ENCODE measurements around the gene PPP1R13L.

DNA sequence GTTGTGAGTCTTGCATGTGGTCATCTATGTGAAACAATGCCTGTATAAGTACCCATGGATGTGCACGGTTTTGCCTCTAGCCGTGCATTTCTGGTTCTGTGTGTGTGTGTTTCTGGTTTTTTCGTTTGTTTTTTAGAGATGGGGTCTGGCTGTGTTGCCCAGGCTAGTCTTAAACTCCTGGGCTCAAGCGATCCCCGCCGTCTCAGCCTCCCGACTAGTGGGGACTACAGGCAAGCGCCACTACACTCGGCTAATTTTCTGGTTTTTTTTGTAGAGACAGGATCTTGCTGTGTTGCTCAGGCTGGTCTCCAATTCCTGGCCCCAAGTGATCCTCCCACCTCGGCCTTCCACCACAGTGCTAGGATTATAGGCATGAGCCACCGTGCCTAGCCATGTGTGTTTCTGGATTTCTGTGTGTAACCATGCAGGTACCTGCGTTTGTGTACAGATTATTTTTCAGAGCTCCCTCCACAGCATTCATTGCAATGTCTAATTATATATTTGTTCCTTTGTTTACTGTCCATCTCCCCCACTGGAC is 47.0 kb upstream of the PPP1R13L start:
- TF ChIP-seq, protein P1, sequence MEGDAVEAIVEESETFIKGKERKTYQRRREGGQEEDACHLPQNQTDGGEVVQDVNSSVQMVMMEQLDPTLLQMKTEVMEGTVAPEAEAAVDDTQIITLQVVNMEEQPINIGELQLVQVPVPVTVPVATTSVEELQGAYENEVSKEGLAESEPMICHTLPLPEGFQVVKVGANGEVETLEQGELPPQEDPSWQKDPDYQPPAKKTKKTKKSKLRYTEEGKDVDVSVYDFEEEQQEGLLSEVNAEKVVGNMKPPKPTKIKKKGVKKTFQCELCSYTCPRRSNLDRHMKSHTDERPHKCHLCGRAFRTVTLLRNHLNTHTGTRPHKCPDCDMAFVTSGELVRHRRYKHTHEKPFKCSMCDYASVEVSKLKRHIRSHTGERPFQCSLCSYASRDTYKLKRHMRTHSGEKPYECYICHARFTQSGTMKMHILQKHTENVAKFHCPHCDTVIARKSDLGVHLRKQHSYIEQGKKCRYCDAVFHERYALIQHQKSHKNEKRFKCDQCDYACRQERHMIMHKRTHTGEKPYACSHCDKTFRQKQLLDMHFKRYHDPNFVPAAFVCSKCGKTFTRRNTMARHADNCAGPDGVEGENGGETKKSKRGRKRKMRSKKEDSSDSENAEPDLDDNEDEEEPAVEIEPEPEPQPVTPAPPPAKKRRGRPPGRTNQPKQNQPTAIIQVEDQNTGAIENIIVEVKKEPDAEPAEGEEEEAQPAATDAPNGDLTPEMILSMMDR (IDR thresholded peaks at IDR 0.05; ENCODE audit: low read depth, low read length, poor library complexity, severe bottlenecking), result no peak
- TF ChIP-seq EZH2phosphoT487 (IDR thresholded peaks at IDR 0.05; ENCODE audit: borderline replicate concordance, low read length), result no peak
